Hair follicular keratinocyte (primary cell): Measurements from ENCODE around the gene MICA. TPM values are rescaled to one million over a fixed set of nuclear protein-coding genes. Genes with fewer than 3 reads are reported as not detected.

Source experiments
- total RNA-seq: library from RNA; depleted of rRNA; stranded (reverse); fragments of >200 nt; gene quantifications from 2 replicates; pipeline ENCODE4 v1.2.3, GENCODE V29; 2015

MICA gene
- total RNA-seq = 53.6 and 58.3 TPM in 2 replicates

GRCh38 chr6:31403283-31404060, at the start of gene MICA:
Gene MICA (plus strand): TSS chr6:31403595. CDS start chr6:31403633, 38 bp downstream.

GRCh38 chr6:31356946-31357466, 46.4 kb upstream of the MICA start, which contains the start of gene HLA-B:
Gene HLA-B (minus strand): TSS chr6:31357179. CDS start chr6:31357158, 21 bp downstream.

Other genes with a start within 250 kb of the MICA start
- gene CCHCR1, start 245.8 kb upstream of the MICA start, total RNA-seq = 16.4 and 25.6 TPM in 2 replicates
- gene TCF19, start 245.0 kb upstream of the MICA start, total RNA-seq = 17.5 and 34.9 TPM in 2 replicates
- gene POU5F1, start 232.9 kb upstream of the MICA start, total RNA-seq = 1.1 and 1.2 TPM in 2 replicates
- 68.8 and 90.9 TPM in 2 replicates for gene HLA-C, start 131.5 kb upstream of the MICA start, total RNA-seq
- gene HLA-B, start 46.4 kb upstream of the MICA start, total RNA-seq = 48.4 and 141 TPM in 2 replicates
- 8.7 and 16.8 TPM in 2 replicates for gene MICB, start 94.5 kb downstream of the MICA start, total RNA-seq
- not detected in 2 replicates for gene MCCD1, start 125.4 kb downstream of the MICA start, total RNA-seq
- gene DDX39B, start 138.4 kb downstream of the MICA start, total RNA-seq = 438 and 525 TPM in 2 replicates
- 0.11 and 0.16 TPM in 2 replicates for gene ATP6V1G2, start 143.0 kb downstream of the MICA start, total RNA-seq
- gene NFKBIL1, start 144.0 kb downstream of the MICA start, total RNA-seq = 12.2 and 29.0 TPM in 2 replicates
- gene LTA, start 168.7 kb downstream of the MICA start, total RNA-seq = not detected in 2 replicates
- 3.3 and 4.5 TPM in 2 replicates for gene TNF, start 172.0 kb downstream of the MICA start, total RNA-seq
- gene LTB, start 178.8 kb downstream of the MICA start, total RNA-seq = 0.49 and 1.5 TPM in 2 replicates
- not detected in 2 replicates for gene LST1, start 182.7 kb downstream of the MICA start, total RNA-seq
- gene NCR3, start 189.4 kb downstream of the MICA start, total RNA-seq = not detected in 2 replicates
- gene AIF1, start 211.6 kb downstream of the MICA start, total RNA-seq = not detected in 2 replicates
- gene PRRC2A, start 217.1 kb downstream of the MICA start, total RNA-seq = 88.0 and 92.7 TPM in 2 replicates
- gene BAG6, start 249.1 kb downstream of the MICA start, total RNA-seq = 195 and 196 TPM in 2 replicates